H9 (cell line): Measurements from ENCODE around the gene MDFI. TPM values are rescaled to one million over a fixed set of nuclear protein-coding genes. Genes with fewer than 3 reads are reported as not detected.

Experiments
- DNase-seq: peaks from one replicate; pipeline ENCODE4 v3.0.0-alpha.2; 2017
- H2AFZ ChIP-seq: one replicate; pipeline ENCODE4 v1.6.1; 2013; ENCODE audit warnings: mild to moderate bottlenecking, low read length, control low read depth, moderate library complexity
- H2AK5ac ChIP-seq: 2 replicates; pipeline ENCODE4 v1.6.1; 2013; ENCODE audit warnings: low read length, control low read depth, mixed read lengths; ENCODE audit not compliant: insufficient read length
- H2BK120ac ChIP-seq: one replicate; pipeline ENCODE4 v1.6.1; 2013; ENCODE audit warnings: low read depth, mild to moderate bottlenecking, low read length, control low read depth, inconsistent platforms; ENCODE audit not compliant: poor library complexity, severe bottlenecking
- H2BK12ac ChIP-seq: 2 replicates; pipeline ENCODE4 v1.6.1; 2013; ENCODE audit warnings: low read length, control low read depth, mixed read lengths, low read depth; ENCODE audit not compliant: insufficient read length
- H2BK15ac ChIP-seq: 2 replicates; pipeline ENCODE4 v1.6.1; 2013; ENCODE audit warnings: low read depth, low read length, control low read depth
- H2BK20ac ChIP-seq: one replicate; pipeline ENCODE4 v1.6.1; 2013; ENCODE audit warnings: low read depth, mild to moderate bottlenecking, low read length, control low read depth, inconsistent platforms; ENCODE audit not compliant: poor library complexity, severe bottlenecking
- H2BK5ac ChIP-seq: 2 replicates; pipeline ENCODE4 v1.6.1; 2013; ENCODE audit warnings: low read length, control low read depth, mixed read lengths; ENCODE audit not compliant: insufficient read length
- H3K14ac ChIP-seq: 2 replicates; pipeline ENCODE4 v1.6.1; 2013; ENCODE audit warnings: low read length, control low read depth; ENCODE audit not compliant: insufficient read depth
- H3K18ac ChIP-seq: 2 replicates; pipeline ENCODE4 v1.6.1; 2013; ENCODE audit warnings: low read depth, mild to moderate bottlenecking, mixed read lengths, low read length, control low read depth; ENCODE audit not compliant: insufficient read length
- H3K23ac ChIP-seq: 2 replicates; pipeline ENCODE4 v1.6.1; 2013; ENCODE audit warnings: low read length, control low read depth, mixed read lengths, low read depth; ENCODE audit not compliant: insufficient read length
- H3K23me2 ChIP-seq: 2 replicates; pipeline ENCODE4 v1.6.1; 2013; ENCODE audit warnings: low read depth, mild to moderate bottlenecking, mixed read lengths, low read length, control low read depth; ENCODE audit not compliant: insufficient read length, poor library complexity, severe bottlenecking
- H3K27ac ChIP-seq: 2 replicates; pipeline ENCODE4 v1.5.1; 2013; ENCODE audit warnings: low read length, control low read depth, mixed read lengths, low read depth; ENCODE audit not compliant: insufficient read length
- H3K27me3 ChIP-seq: 2 replicates; pipeline ENCODE4 v1.6.1; 2013; ENCODE audit warnings: low read length, control low read depth, inconsistent platforms; ENCODE audit not compliant: insufficient read depth
- H3K4ac ChIP-seq: 2 replicates; pipeline ENCODE4 v1.6.1; 2013; ENCODE audit warnings: low read depth, mild to moderate bottlenecking, control low read depth, inconsistent platforms, low read length, moderate library complexity
- H3K4me1 ChIP-seq: 2 replicates; pipeline ENCODE4 v1.6.1; 2013; ENCODE audit warnings: low read length, control low read depth, inconsistent platforms; ENCODE audit not compliant: insufficient read depth
- H3K4me2 ChIP-seq: 2 replicates; pipeline ENCODE4 v1.6.1; 2013; ENCODE audit warnings: low read length, control low read depth, mixed read lengths; ENCODE audit not compliant: insufficient read length, insufficient read depth
- H3K56ac ChIP-seq: 2 replicates; pipeline ENCODE4 v1.6.1; 2013; ENCODE audit warnings: low read depth, mild to moderate bottlenecking, mixed read lengths, low read length, control low read depth; ENCODE audit not compliant: insufficient read length
- H3K79me1 ChIP-seq: 2 replicates; pipeline ENCODE4 v1.6.1; 2013; ENCODE audit warnings: low read depth, mild to moderate bottlenecking, moderate library complexity, low read length, control low read depth, inconsistent platforms; ENCODE audit not compliant: insufficient read depth, poor library complexity, severe bottlenecking
- H3K79me2 ChIP-seq: 2 replicates; pipeline ENCODE4 v1.6.1; 2013; ENCODE audit warnings: low read length, control low read depth, inconsistent platforms; ENCODE audit not compliant: insufficient read depth
- H3K9ac ChIP-seq: 2 replicates; pipeline ENCODE4 v1.6.1; 2013; ENCODE audit warnings: low read length, control low read depth, mixed read lengths; ENCODE audit not compliant: insufficient read length; ENCODE audit errors: extremely low read depth
- H3K9me3 ChIP-seq: one replicate; pipeline ENCODE4 v1.6.1; 2013; ENCODE audit warnings: low read depth, low read length, inconsistent platforms; ENCODE audit not compliant: control insufficient read depth
- H3T11ph ChIP-seq: one replicate; pipeline ENCODE4 v1.6.1; 2013; ENCODE audit warnings: mild to moderate bottlenecking, low read length, control low read depth, inconsistent platforms
- H4K20me1 ChIP-seq: one replicate; pipeline ENCODE4 v1.6.1; 2013; ENCODE audit not compliant: control insufficient read depth, insufficient read length, insufficient read depth
- H4K5ac ChIP-seq: 2 replicates; pipeline ENCODE4 v1.6.1; 2013; ENCODE audit warnings: low read depth, mild to moderate bottlenecking, mixed read lengths, low read length, control low read depth; ENCODE audit not compliant: insufficient read length
- H4K8ac ChIP-seq: replicated peaks from 2 replicates; pipeline ENCODE4 v1.6.1; 2013; ENCODE audit warnings: low read length, control low read depth, mixed read lengths, low read depth; ENCODE audit not compliant: insufficient read length
- H4K91ac ChIP-seq: 2 replicates; pipeline ENCODE4 v1.6.1; 2013; ENCODE audit warnings: low read depth, mild to moderate bottlenecking, moderate library complexity, mixed read lengths, low read length, control low read depth; ENCODE audit not compliant: insufficient read length
- H3K27ac Mint-ChIP-seq, 3 experiments: 2 replicates in 2 of 3; 3 replicates in 1 of 3; pipeline ENCODE4 v1.8.0; 2020 to 2021; ENCODE audit warnings: mixed read lengths in 3 of 3, mild to moderate bottlenecking in 1 of 3, moderate library complexity in 1 of 3
- H3K27me3 Mint-ChIP-seq: 2 replicates; pipeline ENCODE4 v1.8.0; 2021; ENCODE audit warnings: low read depth, mild to moderate bottlenecking, moderate library complexity, mixed read lengths
- H3K36me3 Mint-ChIP-seq, 3 experiments: 2 replicates in 2 of 3; 3 replicates in 1 of 3; pipeline ENCODE4 v1.8.0; 2020 to 2021; ENCODE audit warnings: low read depth in 3 of 3, mixed read lengths in 3 of 3; ENCODE audit not compliant: insufficient read depth in 1 of 3
- H3K4me1 Mint-ChIP-seq, 2 experiments: 2 replicates each; pipeline ENCODE4 v1.8.0; 2020; ENCODE audit warnings: mixed read lengths in 2 of 2
- H3K4me3 Mint-ChIP-seq, 2 experiments: 2 replicates in 1 of 2; 3 replicates in 1 of 2; pipeline ENCODE4 v1.8.0; 2020 to 2021; ENCODE audit warnings: mild to moderate bottlenecking in 2 of 2, mixed read lengths in 2 of 2, moderate library complexity in 1 of 2
- H3K9me3 Mint-ChIP-seq, 2 experiments: 2 replicates in 1 of 2; 3 replicates in 1 of 2; pipeline ENCODE4 v1.8.0; 2020; ENCODE audit warnings: mild to moderate bottlenecking in 2 of 2, mixed read lengths in 2 of 2, moderate library complexity in 1 of 2
- WGBS: extraction: QIAGEN DNeasy Blood & Tissue Kit; methylation state at CpG from one replicate; pipeline ENCODE4 v1.1.7; 2013; ENCODE audit warnings: missing lambda C conversion rate, low lambda C conversion rate, mixed read lengths; ENCODE audit not compliant: insufficient read length; ENCODE audit errors: extremely low coverage; 5-methylcytosine and 5-hydroxymethylcytosine counted together
- total RNA-seq: library from RNA; stranded (reverse); gene quantifications from 2 replicates; pipeline ENCODE4 v1.2.1, GENCODE V29; 2021
- TF ChIP-seq, protein P1 (sequence below): fragments of 200-600 bp; sonication (generic); conservative IDR thresholded peaks from 3 replicates; pipeline ENCODE4 v1.8.0; 2021; ENCODE audit warnings: antibody characterized with exemption, mild to moderate bottlenecking

The MDFI gene
- total RNA-seq, 1 experiment from 2014 or later: 45.0 TPM

- no peak overlapping the region for H3K27ac ChIP-seq
- TF ChIP-seq, protein P1, sequence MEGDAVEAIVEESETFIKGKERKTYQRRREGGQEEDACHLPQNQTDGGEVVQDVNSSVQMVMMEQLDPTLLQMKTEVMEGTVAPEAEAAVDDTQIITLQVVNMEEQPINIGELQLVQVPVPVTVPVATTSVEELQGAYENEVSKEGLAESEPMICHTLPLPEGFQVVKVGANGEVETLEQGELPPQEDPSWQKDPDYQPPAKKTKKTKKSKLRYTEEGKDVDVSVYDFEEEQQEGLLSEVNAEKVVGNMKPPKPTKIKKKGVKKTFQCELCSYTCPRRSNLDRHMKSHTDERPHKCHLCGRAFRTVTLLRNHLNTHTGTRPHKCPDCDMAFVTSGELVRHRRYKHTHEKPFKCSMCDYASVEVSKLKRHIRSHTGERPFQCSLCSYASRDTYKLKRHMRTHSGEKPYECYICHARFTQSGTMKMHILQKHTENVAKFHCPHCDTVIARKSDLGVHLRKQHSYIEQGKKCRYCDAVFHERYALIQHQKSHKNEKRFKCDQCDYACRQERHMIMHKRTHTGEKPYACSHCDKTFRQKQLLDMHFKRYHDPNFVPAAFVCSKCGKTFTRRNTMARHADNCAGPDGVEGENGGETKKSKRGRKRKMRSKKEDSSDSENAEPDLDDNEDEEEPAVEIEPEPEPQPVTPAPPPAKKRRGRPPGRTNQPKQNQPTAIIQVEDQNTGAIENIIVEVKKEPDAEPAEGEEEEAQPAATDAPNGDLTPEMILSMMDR: no peak
- H4K20me1 ChIP-seq: no peaks in the 10 kb centered on the region
- H4K8ac ChIP-seq: no peak overlapping the region
- H2BK15ac ChIP-seq: no peak overlapping the region
- H3T11ph ChIP-seq: no peak overlapping the region
- no peak overlapping the region for H2AFZ ChIP-seq
- Mint-ChIP-seq H3K4me1 (peaks cover 9 to 21% of the 10 kb centered on the region in 2 experiments; a peak in 3 of 4 replicates), H3K36me3 (peaks cover 8 to 26% (median 11%) of the 10 kb centered on the region in 3 experiments; a peak in 5 of 7 replicates), H3K27ac (no peak overlapping the region; a peak in 1 of 7 replicates), H3K9me3 (no peaks in the 10 kb centered on the region), H3K4me3 (no peak overlapping the region), H3K27me3 (peaks cover 14% of the 10 kb centered on the region)
- H4K5ac ChIP-seq: no peak overlapping the region
- no peak overlapping the region for H3K18ac ChIP-seq
- H2BK5ac ChIP-seq: no peak overlapping the region
- no peaks in the 10 kb centered on the region for H3K4me1 ChIP-seq
- H3K79me1 ChIP-seq: no peaks in the 10 kb centered on the region
- no CpG with 5 or more reads among the region's 8 CpGs for WGBS
- H3K23me2 ChIP-seq: no peaks in the 10 kb centered on the region
- no peak overlapping the region for H2BK20ac ChIP-seq
- no peak overlapping the region for H3K23ac ChIP-seq
- no peak for DNase-seq
- H3K14ac ChIP-seq: no peak overlapping the region
- H2BK12ac ChIP-seq: no peak overlapping the region
- H2BK120ac ChIP-seq: no peak overlapping the region
- no peaks in the 10 kb centered on the region for H3K27me3 ChIP-seq
- no peak overlapping the region for H3K4ac ChIP-seq
- no peak overlapping the region for H3K9ac ChIP-seq
- H3K4me2 ChIP-seq: no peak overlapping the region
- no peaks in the 10 kb centered on the region for H3K79me2 ChIP-seq
- H3K9me3 ChIP-seq: no peaks in the 10 kb centered on the region
- H2AK5ac ChIP-seq: no peak overlapping the region
- H4K91ac ChIP-seq: no peak overlapping the region
- no peak overlapping the region for H3K56ac ChIP-seq
Measured at GRCh38 chr6:41654698-41655151, 16.5 kb downstream of the MDFI start.
